Ishikawa (cell line): ENCODE results near the gene BLOC1S4.
A peak's percentile ranks its signal among the peaks of the same experiment; 100 is the strongest.

Source experiments
- CEBPB ChIP-seq: IDR thresholded peaks from 2 replicates; pipeline ENCODE4 v1.6.1; 2012
- CREB1 ChIP-seq: IDR thresholded peaks from 2 replicates; pipeline ENCODE4 v1.6.1; 2012; ENCODE audit warnings: low read depth
- EGR1 ChIP-seq: IDR thresholded peaks from 2 replicates; pipeline ENCODE4 v1.6.1; 2012
- EP300 ChIP-seq: IDR thresholded peaks from 2 replicates; pipeline ENCODE4 v1.6.1; 2012; ENCODE audit warnings: borderline replicate concordance
- FOXM1 ChIP-seq: IDR thresholded peaks from 2 replicates; pipeline ENCODE4 v1.6.1; 2012; ENCODE audit warnings: low read depth, borderline replicate concordance
- NFIC ChIP-seq: IDR thresholded peaks from 2 replicates; pipeline ENCODE4 v1.6.1; 2012
- RAD21 ChIP-seq: IDR thresholded peaks from 2 replicates; pipeline ENCODE4 v1.6.1; 2012; ENCODE audit warnings: low read depth
- TAF1 ChIP-seq: IDR thresholded peaks from 2 replicates; pipeline ENCODE4 v1.6.1; 2012; ENCODE audit warnings: low read depth, mild to moderate bottlenecking
- TCF12 ChIP-seq: IDR thresholded peaks from 2 replicates; pipeline ENCODE4 v1.6.1; 2012; ENCODE audit warnings: low read depth
- TEAD4 ChIP-seq: IDR thresholded peaks from 2 replicates; pipeline ENCODE4 v1.6.1; 2012
- YY1 ChIP-seq: IDR thresholded peaks from 2 replicates; pipeline ENCODE4 v1.6.1; 2012; ENCODE audit warnings: low read depth
- ZBTB7A ChIP-seq: IDR thresholded peaks from 2 replicates; pipeline ENCODE4 v1.6.1; 2012; ENCODE audit warnings: low read depth
- TF ChIP-seq, protein P1 (sequence below): IDR thresholded peaks from 2 replicates; pipeline ENCODE4 v1.6.1; 2012
- TF ChIP-seq, protein P2 (sequence below): IDR thresholded peaks from 2 replicates; pipeline ENCODE4 v1.6.1; 2012
- TF ChIP-seq, protein P3 (sequence below): IDR thresholded peaks from 2 replicates; pipeline ENCODE4 v1.6.1; 2012; ENCODE audit warnings: low read depth, mild to moderate bottlenecking

BLOC1S4 gene

DNA sequence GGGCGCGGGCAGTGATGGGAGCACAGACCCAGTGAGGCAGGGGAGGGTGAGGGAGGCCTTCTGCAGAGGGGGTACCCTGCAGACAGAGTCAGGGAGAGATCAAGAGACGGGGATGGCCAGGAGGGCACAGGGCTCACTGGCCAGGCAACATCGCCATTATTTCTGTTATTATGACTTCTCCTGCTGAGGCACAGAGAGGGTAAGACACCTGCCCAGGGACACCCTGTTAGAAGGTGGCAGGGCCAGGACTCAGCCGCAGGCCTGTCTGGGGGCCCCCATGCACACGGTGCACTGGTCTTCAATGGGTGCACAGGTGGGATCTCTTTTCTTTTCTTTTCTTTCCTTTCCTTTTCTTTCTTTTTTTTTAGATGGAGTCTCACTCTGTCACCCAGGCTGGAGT, 15.8 kb downstream of the BLOC1S4 start:
- TF ChIP-seq EGR1 (no peak), ZBTB7A (no peak), TAF1 (no peak), EP300 (no peak), FOXM1 (no peak), CREB1 (no peak), YY1 (no peak), TCF12 (no peak), RAD21 (no peak)

DNA sequence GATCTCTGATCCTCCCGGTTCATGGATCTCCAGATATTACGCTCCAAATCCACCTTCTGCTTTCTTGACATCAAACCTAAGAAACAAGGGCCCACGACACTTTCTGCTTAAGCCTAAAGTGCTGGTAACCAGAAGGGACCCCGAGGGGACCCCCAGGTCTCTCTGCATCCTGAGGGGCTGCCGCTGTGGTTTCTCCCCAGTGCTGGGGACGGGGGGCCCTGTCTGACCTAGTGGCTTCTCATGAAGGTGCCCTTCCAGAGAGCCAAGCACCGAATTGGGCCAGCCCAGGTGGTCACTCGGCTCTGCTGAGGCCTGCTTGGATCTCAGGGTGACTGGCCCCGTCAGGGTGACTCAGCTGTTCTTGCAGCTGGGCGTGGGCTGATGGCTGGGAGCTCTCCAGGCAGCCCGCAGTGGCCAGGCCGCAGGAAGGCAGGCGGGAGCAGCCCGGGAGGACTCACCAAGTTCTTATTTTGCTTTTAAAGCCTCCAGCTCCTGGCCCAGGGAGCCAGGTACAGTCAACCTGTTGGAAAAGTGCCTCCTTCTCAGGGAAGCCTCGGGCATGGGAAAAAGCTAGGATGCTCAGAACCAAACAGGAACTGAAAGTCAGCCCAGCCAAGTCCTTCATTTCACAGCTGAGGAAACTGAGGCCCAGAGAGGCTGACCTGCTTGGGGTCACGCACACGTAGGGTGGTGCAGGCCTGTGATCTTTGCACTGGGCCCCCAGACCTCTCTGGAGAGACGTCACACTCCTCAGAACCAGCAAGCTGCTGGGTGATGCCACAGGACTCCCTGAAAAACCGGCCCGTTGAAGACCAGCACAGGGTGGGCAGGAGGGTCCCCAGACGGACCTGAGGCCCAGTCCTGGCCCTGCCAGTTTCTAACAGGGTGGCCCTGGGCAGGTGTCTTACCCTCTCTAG, 16.7 kb downstream of the BLOC1S4 start:
- TF ChIP-seq YY1 (no peak), TAF1 (0 out of 2 replicates have a peak, but pooled peaks have one; percentile 34), EGR1 (peak; percentile 76), ZBTB7A (no peak), CREB1 (no peak), RAD21 (no peak; the same call in 1 of the 2 replicates), FOXM1 (no peak), EP300 (peak; percentile 32; the same call in 1 of the 2 replicates), NFIC (no peak), TCF12 (no peak), TEAD4 (no peak), CEBPB (no peak)
- TF ChIP-seq, protein P1, sequence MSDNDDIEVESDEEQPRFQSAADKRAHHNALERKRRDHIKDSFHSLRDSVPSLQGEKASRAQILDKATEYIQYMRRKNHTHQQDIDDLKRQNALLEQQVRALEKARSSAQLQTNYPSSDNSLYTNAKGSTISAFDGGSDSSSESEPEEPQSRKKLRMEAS = peak; percentile 65; the same call in 1 of the 2 replicates
- TF ChIP-seq, protein P2, sequence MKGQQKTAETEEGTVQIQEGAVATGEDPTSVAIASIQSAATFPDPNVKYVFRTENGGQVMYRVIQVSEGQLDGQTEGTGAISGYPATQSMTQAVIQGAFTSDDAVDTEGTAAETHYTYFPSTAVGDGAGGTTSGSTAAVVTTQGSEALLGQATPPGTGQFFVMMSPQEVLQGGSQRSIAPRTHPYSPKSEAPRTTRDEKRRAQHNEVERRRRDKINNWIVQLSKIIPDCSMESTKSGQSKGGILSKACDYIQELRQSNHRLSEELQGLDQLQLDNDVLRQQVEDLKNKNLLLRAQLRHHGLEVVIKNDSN = no peak
- TF ChIP-seq, protein P3, sequence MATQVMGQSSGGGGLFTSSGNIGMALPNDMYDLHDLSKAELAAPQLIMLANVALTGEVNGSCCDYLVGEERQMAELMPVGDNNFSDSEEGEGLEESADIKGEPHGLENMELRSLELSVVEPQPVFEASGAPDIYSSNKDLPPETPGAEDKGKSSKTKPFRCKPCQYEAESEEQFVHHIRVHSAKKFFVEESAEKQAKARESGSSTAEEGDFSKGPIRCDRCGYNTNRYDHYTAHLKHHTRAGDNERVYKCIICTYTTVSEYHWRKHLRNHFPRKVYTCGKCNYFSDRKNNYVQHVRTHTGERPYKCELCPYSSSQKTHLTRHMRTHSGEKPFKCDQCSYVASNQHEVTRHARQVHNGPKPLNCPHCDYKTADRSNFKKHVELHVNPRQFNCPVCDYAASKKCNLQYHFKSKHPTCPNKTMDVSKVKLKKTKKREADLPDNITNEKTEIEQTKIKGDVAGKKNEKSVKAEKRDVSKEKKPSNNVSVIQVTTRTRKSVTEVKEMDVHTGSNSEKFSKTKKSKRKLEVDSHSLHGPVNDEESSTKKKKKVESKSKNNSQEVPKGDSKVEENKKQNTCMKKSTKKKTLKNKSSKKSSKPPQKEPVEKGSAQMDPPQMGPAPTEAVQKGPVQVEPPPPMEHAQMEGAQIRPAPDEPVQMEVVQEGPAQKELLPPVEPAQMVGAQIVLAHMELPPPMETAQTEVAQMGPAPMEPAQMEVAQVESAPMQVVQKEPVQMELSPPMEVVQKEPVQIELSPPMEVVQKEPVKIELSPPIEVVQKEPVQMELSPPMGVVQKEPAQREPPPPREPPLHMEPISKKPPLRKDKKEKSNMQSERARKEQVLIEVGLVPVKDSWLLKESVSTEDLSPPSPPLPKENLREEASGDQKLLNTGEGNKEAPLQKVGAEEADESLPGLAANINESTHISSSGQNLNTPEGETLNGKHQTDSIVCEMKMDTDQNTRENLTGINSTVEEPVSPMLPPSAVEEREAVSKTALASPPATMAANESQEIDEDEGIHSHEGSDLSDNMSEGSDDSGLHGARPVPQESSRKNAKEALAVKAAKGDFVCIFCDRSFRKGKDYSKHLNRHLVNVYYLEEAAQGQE = no peak

DNA sequence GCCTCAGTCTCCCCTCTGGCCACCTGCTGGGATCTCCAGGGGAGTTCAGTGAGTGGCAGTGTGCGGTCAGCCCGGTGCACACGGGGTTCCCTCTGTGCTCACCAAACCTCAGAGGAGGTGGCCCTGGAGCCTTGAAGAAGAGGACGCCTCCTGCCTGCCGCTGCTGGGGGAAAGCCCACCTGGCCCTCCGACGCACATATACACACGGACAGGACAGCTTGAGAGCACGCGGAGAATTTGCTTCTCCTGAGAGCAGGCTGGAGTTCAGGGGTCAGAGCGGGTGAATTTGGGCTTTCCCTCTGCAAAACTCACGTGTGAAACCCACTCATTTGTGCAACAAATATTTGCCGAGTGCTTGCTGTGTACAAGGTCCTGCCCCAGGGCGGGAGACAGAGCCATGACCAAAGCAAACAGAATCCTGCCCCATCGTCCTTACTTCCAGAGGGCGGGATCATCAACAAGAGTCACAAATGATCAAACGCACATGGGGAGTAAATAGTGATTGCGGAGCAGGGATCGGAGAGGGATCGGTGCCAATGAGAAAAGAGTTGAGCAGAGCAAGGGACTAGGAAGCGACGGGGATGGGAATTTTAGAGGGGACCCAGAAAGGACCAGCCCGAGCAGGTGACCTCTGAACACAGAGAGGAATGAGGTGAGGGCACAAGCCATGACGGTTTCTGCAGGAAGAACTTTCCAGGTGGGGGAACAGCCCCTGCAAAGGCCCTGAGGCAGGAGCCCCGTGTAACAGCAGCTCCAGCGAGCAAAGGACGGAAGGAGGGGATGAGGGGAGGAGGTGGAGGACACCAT, 17.6 kb downstream of the BLOC1S4 start:
- TF ChIP-seq CEBPB (no peak), TCF12 (no peak), TAF1 (no peak), NFIC (no peak), YY1 (no peak)
- TF ChIP-seq, protein P1 = no peak
- TF ChIP-seq, protein P3 = no peak

DNA sequence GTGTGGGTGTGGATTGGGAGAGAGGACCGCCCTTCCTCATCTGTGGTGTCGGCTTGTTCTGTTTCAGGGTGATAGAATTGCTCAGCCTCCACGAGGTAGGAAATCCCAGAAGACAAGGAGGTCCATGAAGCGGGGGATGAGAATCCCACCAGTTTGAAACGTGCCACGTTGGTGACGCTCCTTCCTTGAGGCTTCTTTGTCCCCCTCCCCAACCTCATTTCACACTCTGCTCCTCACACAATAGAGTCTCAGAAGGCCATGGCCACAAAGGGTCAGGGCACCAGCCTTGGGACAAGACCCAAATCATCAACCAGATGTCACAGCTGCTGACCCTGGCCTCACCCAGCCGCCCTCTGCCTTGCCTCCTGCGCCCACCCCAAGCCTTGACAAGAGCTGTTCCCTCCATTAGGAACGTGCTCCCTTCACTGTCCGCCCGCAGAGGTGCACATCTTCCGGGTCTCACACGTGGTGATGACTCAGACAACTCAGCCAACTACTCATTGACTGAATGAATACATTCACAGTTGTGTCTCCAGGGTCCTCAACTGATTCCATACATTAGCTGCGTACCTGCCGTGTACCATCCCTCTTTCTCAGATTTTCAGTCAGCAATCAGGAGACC, 18.3 kb downstream of the BLOC1S4 start:
- TF ChIP-seq CREB1 = no peak
- TF ChIP-seq, protein P3 = no peak
- no peak for TF ChIP-seq ZBTB7A
- TF ChIP-seq CEBPB = no peak
- TF ChIP-seq RAD21 = no peak
- no peak for TF ChIP-seq TEAD4
- no peak for TF ChIP-seq EP300
- TF ChIP-seq, protein P1 = no peak
- no peak for TF ChIP-seq NFIC
- TF ChIP-seq TCF12 = no peak
- TF ChIP-seq EGR1 = no peak
- TF ChIP-seq FOXM1 = no peak
- TF ChIP-seq, protein P2 = no peak
